Measurements from ENCODE around the gene KRTAP10-12. TPM values are rescaled to one million over a fixed set of nuclear protein-coding genes. Genes with fewer than 3 reads are reported as not detected.

The KRTAP10-12 gene
- polyA plus RNA-seq, 2 of the 4 experiments (the other 2 are of a cell fraction), result not detected

DNA sequence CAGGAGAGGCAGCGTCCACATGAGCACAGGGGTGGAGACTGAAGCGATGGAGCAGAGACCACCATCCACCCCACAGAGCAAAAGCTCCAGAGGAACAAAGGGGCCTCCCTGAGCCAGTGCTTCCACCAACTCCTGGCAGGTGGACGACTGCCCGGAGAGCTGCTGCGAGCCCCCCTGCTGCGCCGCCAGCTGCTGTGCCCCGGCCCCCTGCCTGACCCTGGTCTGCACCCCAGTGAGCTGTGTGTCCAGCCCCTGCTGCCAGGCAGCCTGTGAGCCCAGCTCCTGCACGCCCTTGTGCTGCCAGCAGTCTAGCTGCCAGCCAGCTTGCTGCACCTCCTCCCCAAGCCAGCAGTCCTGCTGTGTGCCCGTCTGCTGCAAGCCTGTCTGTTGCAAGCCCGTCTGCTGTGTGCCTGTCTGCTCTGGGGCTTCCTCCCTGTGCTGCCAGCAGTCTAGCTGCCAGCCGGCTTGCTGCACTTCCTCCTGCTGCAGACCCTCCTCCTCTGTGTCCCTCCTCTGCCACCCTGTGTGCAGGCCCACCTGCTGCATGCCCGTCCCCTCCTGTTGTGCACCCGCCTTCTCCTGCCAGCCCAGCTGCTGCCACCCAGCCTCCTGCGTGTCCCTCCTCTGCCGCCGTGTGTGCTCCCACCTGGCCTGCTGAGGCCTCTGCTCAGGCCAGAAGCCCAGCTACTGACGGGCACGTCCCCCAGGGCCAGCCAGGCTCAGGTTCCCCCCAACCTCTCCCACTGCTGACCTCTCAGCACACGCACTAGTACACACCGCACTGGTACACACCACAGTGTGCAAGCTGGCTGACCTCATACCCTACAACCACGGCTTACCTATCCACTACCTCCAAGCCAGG lies 5.4 kb downstream of the KRTAP10-12 start:
- no peak for DNase-seq (ENCODE audit: low read depth in 1 of 2, low spot score in 1 of 2)
- no peak for FAIRE-seq
- ChIA-PET POLR2A (no interaction called here), CTCF (no interaction called here)
- Histone ChIP-seq H3K27ac (no peak overlapping the region), H3K4me3 (no peak overlapping the region), H3K4me1 (no peaks in the 10 kb centered on the region), H3K9me3 (no peaks in the 10 kb centered on the region), H3K4me2 (no peak overlapping the region)
- no peak for TF ChIP-seq PHF8 (IDR thresholded peaks at IDR 0.05; ENCODE audit: borderline replicate concordance, low read depth)
- peak in 1 of 2 experiments; percentile 22; a peak in 2 of 6 replicates for ATAC-seq
- 69% methylated on average over 6 of the region's 22 CpGs for WGBS (ENCODE audit: missing lambda C conversion rate)

DNA sequence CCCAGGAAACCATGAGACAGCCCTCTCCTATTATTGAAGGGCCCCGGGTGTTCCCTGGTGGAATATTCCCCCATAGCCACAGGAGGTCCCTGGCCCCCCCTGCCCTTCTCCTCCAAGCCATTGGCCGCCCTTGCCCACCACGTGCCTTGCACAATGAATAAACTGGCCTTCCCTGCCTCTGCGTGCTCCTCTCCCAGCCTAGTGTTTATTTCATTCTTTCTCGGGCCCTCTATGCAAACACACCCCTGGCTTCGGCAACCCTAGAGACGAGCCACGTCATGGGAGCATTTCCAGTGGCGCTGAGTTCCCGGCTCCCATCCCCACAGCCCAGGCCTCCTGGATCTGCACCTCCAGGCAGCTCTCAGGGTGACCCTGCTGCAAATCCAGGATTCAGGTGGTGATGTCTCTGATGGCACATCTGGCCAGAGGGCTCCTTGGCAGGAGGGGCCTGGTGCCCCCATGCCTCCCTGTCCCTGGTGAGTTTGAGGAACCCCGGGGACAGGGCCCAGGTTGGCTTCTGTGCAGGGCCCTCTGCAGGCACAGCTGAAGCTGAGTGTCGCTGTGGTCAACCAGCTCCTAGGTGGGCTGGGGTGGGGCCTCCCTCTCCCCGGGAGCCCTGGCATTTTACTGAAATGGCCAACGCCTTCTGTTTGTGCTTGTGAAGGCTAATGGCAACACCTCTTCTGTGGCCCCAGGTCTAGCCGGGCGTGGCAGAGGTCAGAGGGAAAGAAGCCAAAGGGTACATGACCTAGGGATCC lies 6.2 kb downstream of the KRTAP10-12 start:
- Histone ChIP-seq H3K4me3 (no peak overlapping the region), H3K4me2 (no peak overlapping the region), H3K9me3 (no peaks in the 10 kb centered on the region), H3K27ac (no peak overlapping the region), H3K4me1 (no peaks in the 10 kb centered on the region)
- TF ChIP-seq SREBF2 (IDR thresholded peaks at IDR 0.05), result no peak
- no peak for TF ChIP-seq TFCP2L1 (CRISPR knock-in tag; IDR thresholded peaks at IDR 0.05)
- no peak for TF ChIP-seq HOXB5 (CRISPR knock-in tag; IDR thresholded peaks at IDR 0.05)
- no peak for TF ChIP-seq ZSCAN20 (CRISPR knock-in tag; IDR thresholded peaks at IDR 0.05)
- TF ChIP-seq RNF2 (IDR thresholded peaks at IDR 0.05; ENCODE audit: borderline replicate concordance, low read depth), result no peak
- no peak for TF ChIP-seq GATA3 (IDR thresholded peaks at IDR 0.05; ENCODE audit: borderline replicate concordance)
- no peak for TF ChIP-seq TP53 (CRISPR knock-in tag; IDR thresholded peaks at IDR 0.05)
- TF ChIP-seq BHLHE40 (IDR thresholded peaks at IDR 0.05; ENCODE audit: low read depth, low read length), result no peak
- no peak for TF ChIP-seq PBX3 (IDR thresholded peaks at IDR 0.05)
- TF ChIP-seq KDM1A (IDR thresholded peaks at IDR 0.05; ENCODE audit: low read depth), result no peak
- CTCF ChIA-PET, result no interaction called here
- DNase-seq (ENCODE audit: low read depth in 1 of 2, low spot score in 1 of 2), result no peak
- WGBS (ENCODE audit: missing lambda C conversion rate), result 44% methylated on average over 10 of the region's 16 CpGs
- POLR2A ChIA-PET, result no interaction called here
- ATAC-seq, result peak in 1 of 2 experiments; percentile 36; a peak in 2 of 6 replicates
- FAIRE-seq, result no peak

GRCh38 chr21:44703731-44704635 lies 7.0 kb downstream of the KRTAP10-12 start:
- ChIA-PET CTCF (no interaction called here), POLR2A (no interaction called here)
- Histone ChIP-seq H3K9me3 (no peaks in the 10 kb centered on the region), H3K4me1 (no peaks in the 10 kb centered on the region), H3K27ac (no peak overlapping the region), H3K4me3 (no peak overlapping the region), H3K4me2 (no peak overlapping the region)
- ATAC-seq (no peak), DNase-seq (ENCODE audit: low read depth in 1 of 2, low spot score in 1 of 2) (no peak), FAIRE-seq (no peak)
- TF ChIP-seq ZNF302 (CRISPR knock-in tag; IDR thresholded peaks at IDR 0.05) (no peak), HDAC2 (IDR thresholded peaks at IDR 0.05) (no peak), JUN (IDR thresholded peaks at IDR 0.05) (no peak), CHD2 (IDR thresholded peaks at IDR 0.05; ENCODE audit: low read length, partially characterized antibody) (no peak), MYC (IDR thresholded peaks at IDR 0.05; ENCODE audit: borderline replicate concordance, low read length) (no peak), NR3C1 (IDR thresholded peaks at IDR 0.05) (no peak), HOXB5 (CRISPR knock-in tag; IDR thresholded peaks at IDR 0.05) (no peak), PBX3 (IDR thresholded peaks at IDR 0.05) (no peak), NPAS2 (CRISPR knock-in tag; IDR thresholded peaks at IDR 0.05; ENCODE audit: borderline replicate concordance) (no peak), HEYL (CRISPR knock-in tag; IDR thresholded peaks at IDR 0.05) (no peak), RAD21 (conservative IDR thresholded peaks at IDR 0.05 in 1 of 2, IDR thresholded peaks at IDR 0.05 in 1 of 2) (no peak)
- TF ChIP-seq, protein P1, sequence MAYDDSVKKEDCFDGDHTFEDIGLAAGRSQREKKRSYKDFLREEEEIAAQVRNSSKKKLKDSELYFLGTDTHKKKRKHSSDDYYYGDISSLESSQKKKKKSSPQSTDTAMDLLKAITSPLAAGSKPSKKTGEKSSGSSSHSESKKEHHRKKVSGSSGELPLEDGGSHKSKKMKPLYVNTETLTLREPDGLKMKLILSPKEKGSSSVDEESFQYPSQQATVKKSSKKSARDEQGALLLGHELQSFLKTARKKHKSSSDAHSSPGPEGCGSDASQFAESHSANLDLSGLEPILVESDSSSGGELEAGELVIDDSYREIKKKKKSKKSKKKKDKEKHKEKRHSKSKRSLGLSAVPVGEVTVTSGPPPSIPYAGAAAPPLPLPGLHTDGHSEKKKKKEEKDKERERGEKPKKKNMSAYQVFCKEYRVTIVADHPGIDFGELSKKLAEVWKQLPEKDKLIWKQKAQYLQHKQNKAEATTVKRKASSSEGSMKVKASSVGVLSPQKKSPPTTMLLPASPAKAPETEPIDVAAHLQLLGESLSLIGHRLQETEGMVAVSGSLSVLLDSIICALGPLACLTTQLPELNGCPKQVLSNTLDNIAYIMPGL (CRISPR knock-in tag; IDR thresholded peaks at IDR 0.05; ENCODE audit: borderline replicate concordance), result no peak
- WGBS (ENCODE audit: missing lambda C conversion rate), result 40% methylated on average over 8 of the region's 13 CpGs
